H1 (cell line): ENCODE data around the gene PPRC1.

Source experiments
- CBX8 ChIP-seq: fragments of 300-800, 300-1000 bp; sonication (generic); IDR thresholded peaks from 2 replicates; pipeline ENCODE4 v1.7.1; 2016; ENCODE audit warnings: low read depth, low read length, borderline replicate concordance
- JUN ChIP-seq: IDR thresholded peaks from 2 replicates; pipeline ENCODE4 v1.6.1; 2011; ENCODE audit warnings: low read depth, mild to moderate bottlenecking, improper control_type of control experiment, low read length
- TBP ChIP-seq: IDR thresholded peaks from 2 replicates; pipeline ENCODE4 v1.6.1; 2011; ENCODE audit warnings: low read depth, low read length, improper control_type of control experiment
- TF ChIP-seq, protein P1 (sequence below), 3 experiments: IDR thresholded peaks; 1 replicate in 2 of 3; 2 replicates in 1 of 3; pipeline versions ENCODE4 v1.5.1 to v1.6.1; 2011; ENCODE audit warnings: low read length in 3 of 3, mild to moderate bottlenecking in 3 of 3, inconsistent platforms in 2 of 3, low read depth in 1 of 3, moderate library complexity in 1 of 3; ENCODE audit not compliant: insufficient read depth in 1 of 3; ENCODE audit errors: control extremely low read depth in 1 of 3

DNA sequence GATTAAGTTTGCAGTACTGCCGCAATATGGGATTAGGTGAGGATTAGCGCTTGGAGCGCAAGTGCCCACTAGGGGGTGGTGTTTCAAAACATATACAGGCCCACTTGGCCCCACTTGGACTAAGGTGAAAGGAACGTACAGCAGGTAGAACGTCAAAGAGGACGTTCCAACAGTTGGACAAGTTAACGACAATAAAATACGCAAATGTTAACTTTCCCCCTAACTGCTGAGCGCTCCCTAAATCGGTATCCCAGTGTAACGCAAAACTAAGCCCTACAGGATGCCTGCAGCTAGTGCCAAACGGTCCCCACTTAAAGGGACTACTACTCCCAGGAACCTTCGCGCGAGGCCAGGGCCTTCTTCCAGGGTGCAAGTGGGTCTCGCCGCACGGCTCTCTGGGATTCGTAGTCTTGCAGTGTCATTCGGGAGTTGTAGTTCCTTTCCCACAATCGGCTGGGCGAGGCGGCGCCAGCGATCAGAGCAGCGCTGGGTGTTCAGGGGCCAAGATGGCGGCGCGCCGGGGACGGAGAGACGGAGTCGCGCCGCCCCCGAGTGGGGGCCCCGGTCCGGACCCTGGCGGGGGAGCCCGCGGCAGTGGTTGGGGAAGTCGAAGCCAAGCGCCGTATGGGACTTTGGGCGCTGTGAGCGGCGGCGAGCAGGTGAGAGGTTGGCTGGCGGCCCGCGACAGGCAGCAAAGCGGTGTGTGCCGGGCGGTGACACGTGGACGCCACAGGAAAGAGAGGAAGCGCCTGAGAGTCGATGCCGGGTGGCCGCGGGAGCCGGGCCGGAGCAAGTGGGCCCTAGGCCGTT is at the start of gene PPRC1:
- TF ChIP-seq JUN (no peak), CBX8 (no peak), TBP (peak; percentile 86)
- TF ChIP-seq, protein P1, sequence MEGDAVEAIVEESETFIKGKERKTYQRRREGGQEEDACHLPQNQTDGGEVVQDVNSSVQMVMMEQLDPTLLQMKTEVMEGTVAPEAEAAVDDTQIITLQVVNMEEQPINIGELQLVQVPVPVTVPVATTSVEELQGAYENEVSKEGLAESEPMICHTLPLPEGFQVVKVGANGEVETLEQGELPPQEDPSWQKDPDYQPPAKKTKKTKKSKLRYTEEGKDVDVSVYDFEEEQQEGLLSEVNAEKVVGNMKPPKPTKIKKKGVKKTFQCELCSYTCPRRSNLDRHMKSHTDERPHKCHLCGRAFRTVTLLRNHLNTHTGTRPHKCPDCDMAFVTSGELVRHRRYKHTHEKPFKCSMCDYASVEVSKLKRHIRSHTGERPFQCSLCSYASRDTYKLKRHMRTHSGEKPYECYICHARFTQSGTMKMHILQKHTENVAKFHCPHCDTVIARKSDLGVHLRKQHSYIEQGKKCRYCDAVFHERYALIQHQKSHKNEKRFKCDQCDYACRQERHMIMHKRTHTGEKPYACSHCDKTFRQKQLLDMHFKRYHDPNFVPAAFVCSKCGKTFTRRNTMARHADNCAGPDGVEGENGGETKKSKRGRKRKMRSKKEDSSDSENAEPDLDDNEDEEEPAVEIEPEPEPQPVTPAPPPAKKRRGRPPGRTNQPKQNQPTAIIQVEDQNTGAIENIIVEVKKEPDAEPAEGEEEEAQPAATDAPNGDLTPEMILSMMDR (IDR thresholded peaks at IDR 0.05; ENCODE audit: control extremely low read depth in 1 of 3, insufficient read depth in 1 of 3, low read depth in 1 of 3, low read length in 3 of 3): peak; percentile 72 to 84 (median 76)
